MCF 10A (cell line): ENCODE measurements around the gene KCNJ16. TPM values are rescaled to one million over a fixed set of nuclear protein-coding genes. Genes with fewer than 3 reads are reported as not detected.

Experiments used
- BruUV-seq: library from RNA; stranded (reverse); fragments of 400-500 nt; replicated peaks from 2 replicates; lab custom pipeline; 2021; lab: Mats Ljungman, UMichigan
- CTCF ChIA-PET: fragments of 300-600 bp; sonication (Branson Sonifier 250); formaldehyde crosslinking; extraction: SDS; loops from one replicate; lab custom pipeline; 2021; ENCODE audit warnings: antibody characterized with exemption, inconsistent platforms; lab: Yijun Ruan, JAX
- POLR2A ChIA-PET: fragments of 300-600, 350-650 bp; sonication (Branson Sonifier 250); formaldehyde crosslinking; extraction: SDS; loops from one replicate; lab custom pipeline; 2020; ENCODE audit warnings: antibody characterized with exemption, inconsistent platforms; lab: Yijun Ruan, JAX
- DNase-seq: peaks from one replicate; pipeline ENCODE4 v3.0.0-alpha.2; 2018; ENCODE audit not compliant: unreplicated experiment
- H3K27ac Mint-ChIP-seq: one replicate; pipeline ENCODE4 v1.8.0; 2022; ENCODE audit warnings: mild to moderate bottlenecking, low read depth, mixed read lengths; ENCODE audit not compliant: unreplicated experiment
- H3K27me3 Mint-ChIP-seq: one replicate; pipeline ENCODE4 v1.8.0; 2022; ENCODE audit warnings: mixed read lengths; ENCODE audit not compliant: insufficient read depth, unreplicated experiment
- H3K36me3 Mint-ChIP-seq: one replicate; pipeline ENCODE4 v1.8.0; 2022; ENCODE audit warnings: mild to moderate bottlenecking, moderate library complexity, mixed read lengths; ENCODE audit not compliant: insufficient read depth, unreplicated experiment
- H3K4me1 Mint-ChIP-seq: one replicate; pipeline ENCODE4 v1.8.0; 2022; ENCODE audit warnings: mixed read lengths; ENCODE audit not compliant: insufficient read depth, unreplicated experiment
- H3K4me3 Mint-ChIP-seq: one replicate; pipeline ENCODE4 v1.8.0; 2022; ENCODE audit warnings: mild to moderate bottlenecking, moderate library complexity, mixed read lengths; ENCODE audit not compliant: unreplicated experiment
- H3K9me3 Mint-ChIP-seq: one replicate; pipeline ENCODE4 v1.8.0; 2022; ENCODE audit warnings: mixed read lengths; ENCODE audit not compliant: unreplicated experiment
- CTCF ChIP-seq: fragments of 200-600 bp; IDR thresholded peaks from one replicate; pipeline ENCODE4 v1.8.0; 2022; ENCODE audit warnings: antibody characterized with exemption, mild to moderate bottlenecking; ENCODE audit not compliant: unreplicated experiment
- intact Hi-C: fragments of 100-400 bp; cut with micrococcal nuclease; formaldehyde crosslinking; loops from 2 replicates; pipeline ENCODE4 v1.14.1; 2022
- total RNA-seq: library from RNA; stranded (reverse); gene quantifications from 2 replicates; pipeline ENCODE4 v1.2.3, GENCODE V29; 2022

Gene KCNJ16
- total RNA-seq, 1 experiment from 2014 or later = 0.42 TPM

DNA sequence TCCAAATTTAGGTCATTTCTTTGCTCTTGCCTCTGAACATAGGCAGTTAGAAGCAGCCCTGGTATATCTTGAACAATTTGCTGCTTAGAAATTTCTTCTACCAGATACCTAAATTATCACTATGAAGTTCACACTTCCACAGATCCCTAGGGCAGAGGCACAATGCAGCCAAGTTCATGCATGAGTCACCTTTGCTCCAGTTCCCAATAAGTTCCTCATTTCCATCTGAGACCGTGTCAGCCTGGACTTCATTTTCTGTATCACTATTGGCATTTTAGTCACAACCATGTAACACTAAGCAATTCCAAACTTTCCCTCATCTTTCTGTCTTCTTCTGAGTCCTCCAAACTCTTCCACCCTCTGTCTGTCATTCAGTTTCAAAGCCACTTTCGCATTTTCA lies 45.0 kb downstream of the KCNJ16 start:
- peak; percentile 43 for DNase-seq
- BruUV-seq = no TSS peak
- Mint-ChIP-seq H3K36me3 (no peaks in the 10 kb centered on the region), H3K27me3 (no peaks in the 10 kb centered on the region), H3K4me3 (no peak overlapping the region), H3K27ac (no peak overlapping the region), H3K9me3 (no peaks in the 10 kb centered on the region), H3K4me1 (peaks cover 18% of the 10 kb centered on the region)
- intact Hi-C loops = no loop called here
- POLR2A ChIA-PET = no interaction called here
- TF ChIP-seq CTCF = no peak
- CTCF ChIA-PET = no interaction called here

DNA sequence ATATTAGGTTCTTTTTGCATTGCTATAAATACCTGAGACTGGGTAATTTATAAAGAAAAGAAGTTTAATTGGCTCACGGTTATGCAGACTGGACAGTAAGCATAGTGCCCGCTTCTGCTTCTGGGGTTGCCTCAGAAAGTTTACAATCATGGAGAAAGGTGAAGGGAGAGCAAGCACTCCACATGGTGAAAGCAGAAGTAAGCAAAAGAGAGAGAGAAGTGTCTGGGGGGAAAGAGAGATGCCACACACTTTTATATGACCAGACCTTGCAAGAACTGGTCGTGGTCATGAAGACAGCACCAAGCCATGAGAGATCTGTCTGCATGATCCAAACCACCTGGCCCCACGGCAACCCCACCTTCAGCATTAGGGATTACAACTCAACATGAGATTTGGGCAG lies 45.4 kb downstream of the KCNJ16 start:
- H3K4me1 Mint-ChIP-seq = peaks cover 18% of the 10 kb centered on the region
- ChIA-PET POLR2A (no interaction called here), CTCF (no interaction called here)
- H3K4me3 Mint-ChIP-seq = no peak overlapping the region
- intact Hi-C loops = no loop called here
- no peaks in the 10 kb centered on the region for H3K9me3 Mint-ChIP-seq
- no peak for TF ChIP-seq CTCF
- no peak for DNase-seq
- no TSS peak for BruUV-seq
- no peak overlapping the region for H3K27ac Mint-ChIP-seq
- H3K36me3 Mint-ChIP-seq = no peaks in the 10 kb centered on the region
- H3K27me3 Mint-ChIP-seq = no peaks in the 10 kb centered on the region

- Mint-ChIP-seq H3K4me1 (peaks cover 18% of the 10 kb centered on the region), H3K27ac (no peak overlapping the region), H3K27me3 (no peaks in the 10 kb centered on the region), H3K4me3 (no peak overlapping the region), H3K9me3 (no peaks in the 10 kb centered on the region), H3K36me3 (no peaks in the 10 kb centered on the region)
- no peak for TF ChIP-seq CTCF
- ChIA-PET CTCF (no interaction called here), POLR2A (no interaction called here)
- intact Hi-C loops = no loop called here
- no TSS peak for BruUV-seq
- DNase-seq = no peak
Measured at GRCh38 chr17:70121126-70121525, 46.1 kb downstream of the KCNJ16 start.

- H3K27ac Mint-ChIP-seq = no peak overlapping the region
- H3K4me1 Mint-ChIP-seq = peaks cover 18% of the 10 kb centered on the region
- no peaks in the 10 kb centered on the region for H3K36me3 Mint-ChIP-seq
- no peaks in the 10 kb centered on the region for H3K27me3 Mint-ChIP-seq
- intact Hi-C loops = no loop called here
- CTCF ChIA-PET = interaction anchor here (0.9 to 1.2 kb wide), 3 partner anchors 44 to 516 kb away, joined by 3 to 4 read pairs (median 3); no protein-coding TSS in a partner anchor
- DNase-seq = no peak
- TF ChIP-seq CTCF = no peak
- H3K9me3 Mint-ChIP-seq = no peaks in the 10 kb centered on the region
- H3K4me3 Mint-ChIP-seq = no peak overlapping the region
- BruUV-seq = no TSS peak
- POLR2A ChIA-PET = interaction anchor here (0.7 to 1.0 kb wide), 2 partner anchors 9 to 15 kb away, joined by 4 to 5 read pairs; no protein-coding TSS in a partner anchor
Measured at GRCh38 chr17:70123193-70123592, 48.2 kb downstream of the KCNJ16 start.
